GM04503 (cell line): ENCODE measurements around the gene MIXL1.
"Not testable (repeated sequence)": the region's sequence is repeated elsewhere in the genome, so short reads cannot be mapped to it uniquely, and the experiment has no call there.

Experiments
- DNase-seq: peaks from one replicate; pipeline ENCODE4 v3.0.0-alpha.2; 2012; ENCODE audit warnings: low read depth

The MIXL1 gene

DNA sequence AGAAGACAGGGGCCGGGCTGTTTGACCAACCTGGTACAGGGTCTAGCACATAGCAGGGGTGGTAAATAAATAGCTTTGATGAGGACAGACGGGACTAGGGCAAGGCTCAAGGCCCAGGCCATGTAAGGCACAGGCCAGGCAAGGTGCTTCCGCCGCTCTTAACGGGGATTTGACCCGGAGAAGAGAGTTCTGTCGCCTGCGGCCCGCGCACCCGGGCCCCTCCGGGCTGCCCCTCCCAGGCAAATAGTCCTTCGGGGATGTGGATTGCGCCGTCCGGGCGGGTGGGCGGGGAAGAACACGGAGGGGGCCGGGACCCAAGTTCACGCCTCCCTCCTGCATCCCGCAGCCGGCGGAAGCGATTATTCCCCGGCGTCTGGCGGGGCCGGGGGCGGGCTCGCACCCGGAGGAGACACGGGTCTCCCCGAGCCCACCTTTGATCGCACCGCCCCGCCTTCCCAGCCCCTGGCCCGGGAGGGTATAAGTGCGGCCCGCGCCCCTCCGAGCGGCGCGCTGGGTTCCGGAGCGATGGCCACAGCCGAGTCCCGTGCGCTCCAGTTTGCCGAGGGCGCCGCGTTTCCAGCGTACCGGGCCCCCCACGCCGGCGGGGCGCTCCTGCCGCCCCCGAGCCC is at the start of gene MIXL1:
MIXL1 (plus strand) TSS at position 508 of the 629 bp plus-strand sequence; CDS start at position 526, 18 bp downstream.
- DNase-seq, result no peak

DNA sequence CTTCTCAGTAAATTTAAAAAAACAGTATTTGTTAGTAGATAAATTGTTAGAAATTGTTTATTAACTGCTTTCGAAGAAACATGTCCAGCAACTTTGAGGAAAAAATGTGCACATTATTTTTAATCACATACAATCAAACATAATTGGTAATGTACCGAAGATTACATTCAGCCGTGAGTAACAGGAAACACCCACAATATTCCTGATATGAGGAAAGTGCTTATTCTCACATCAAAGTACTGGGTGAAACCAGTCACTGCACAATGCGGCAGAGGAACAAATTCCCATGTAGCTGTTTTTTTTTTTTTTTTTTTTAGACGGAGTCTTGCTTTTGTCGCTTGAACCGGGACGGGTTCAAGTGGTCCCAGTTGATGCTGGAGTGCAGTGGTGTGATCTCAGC is 46.6 kb upstream of the MIXL1 start:
- no peak for DNase-seq

DNA sequence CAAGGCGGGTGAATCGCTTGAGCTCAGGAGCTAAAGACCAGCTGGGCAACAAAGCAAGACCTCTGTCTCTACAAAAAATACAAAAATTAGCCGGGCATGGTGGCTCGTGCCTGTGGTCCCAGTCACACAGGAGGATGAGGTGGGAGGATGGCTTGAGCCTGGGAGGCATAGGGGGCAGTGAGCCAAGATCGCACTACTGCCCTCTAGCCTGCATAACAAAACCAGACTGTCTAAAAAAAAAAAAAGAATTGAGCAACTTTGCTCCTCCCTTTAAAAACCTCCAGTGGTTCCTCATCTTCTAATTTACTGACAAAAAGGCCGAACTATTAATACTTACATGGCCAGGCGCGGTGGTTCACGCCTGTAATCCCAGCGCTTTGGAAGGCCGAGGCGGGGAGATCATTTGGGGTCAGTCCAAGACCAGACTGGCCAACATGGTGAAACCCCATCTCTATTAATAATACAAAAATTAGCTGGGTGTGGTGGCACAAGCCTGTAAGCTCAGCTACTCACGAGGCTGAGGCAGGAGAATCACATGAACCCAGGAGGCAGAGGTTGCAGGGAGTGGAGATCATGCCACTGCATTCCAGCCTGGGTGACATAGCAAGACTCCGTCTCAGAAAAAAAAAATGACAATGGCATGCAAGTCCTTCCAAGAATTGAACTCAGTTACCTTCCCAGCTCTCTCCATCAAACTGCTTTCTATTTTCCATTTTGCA is 41.3 kb upstream of the MIXL1 start:
- DNase-seq, result no peak

DNA sequence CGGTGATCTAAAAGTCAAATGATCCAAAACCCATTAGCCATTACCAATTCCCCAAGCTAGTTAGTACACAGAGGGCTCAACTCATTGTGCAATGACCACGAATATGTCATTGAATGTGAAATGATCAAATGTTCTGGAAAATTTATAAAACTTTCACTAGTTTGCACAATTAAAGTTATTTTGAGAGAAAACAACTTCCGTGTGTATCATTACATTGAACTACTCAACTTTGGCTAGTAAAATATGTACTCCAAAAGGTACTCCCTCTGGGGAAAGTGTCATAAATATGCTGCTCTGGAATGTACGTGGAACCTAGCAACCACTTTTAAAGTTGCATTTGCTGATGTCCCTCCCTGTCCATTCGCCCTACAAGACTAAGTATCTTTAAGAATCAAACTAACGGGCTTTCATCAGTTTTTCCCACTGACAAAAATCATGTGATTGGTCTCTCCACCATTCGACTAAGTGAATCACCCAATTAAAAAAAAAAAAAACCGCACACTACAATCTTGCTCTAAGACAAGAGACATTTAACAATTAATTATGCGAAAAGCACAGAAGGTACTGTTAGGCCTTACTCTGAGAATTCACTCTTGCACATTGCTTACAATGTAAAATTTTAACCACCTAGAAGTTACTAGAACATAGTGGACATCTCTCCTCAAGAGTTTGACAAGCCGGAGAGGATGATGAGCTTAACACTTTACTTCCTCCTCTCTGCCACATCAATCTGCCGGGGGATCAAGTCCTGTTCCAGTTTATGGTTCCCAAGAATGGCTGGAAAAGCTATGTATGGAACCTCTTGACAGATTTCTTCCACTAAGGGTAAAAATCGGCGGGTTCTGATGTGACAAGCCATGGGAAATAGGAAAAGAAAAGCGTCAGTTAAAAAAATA is 38.1 kb upstream of the MIXL1 start:
- no peak for DNase-seq

DNA sequence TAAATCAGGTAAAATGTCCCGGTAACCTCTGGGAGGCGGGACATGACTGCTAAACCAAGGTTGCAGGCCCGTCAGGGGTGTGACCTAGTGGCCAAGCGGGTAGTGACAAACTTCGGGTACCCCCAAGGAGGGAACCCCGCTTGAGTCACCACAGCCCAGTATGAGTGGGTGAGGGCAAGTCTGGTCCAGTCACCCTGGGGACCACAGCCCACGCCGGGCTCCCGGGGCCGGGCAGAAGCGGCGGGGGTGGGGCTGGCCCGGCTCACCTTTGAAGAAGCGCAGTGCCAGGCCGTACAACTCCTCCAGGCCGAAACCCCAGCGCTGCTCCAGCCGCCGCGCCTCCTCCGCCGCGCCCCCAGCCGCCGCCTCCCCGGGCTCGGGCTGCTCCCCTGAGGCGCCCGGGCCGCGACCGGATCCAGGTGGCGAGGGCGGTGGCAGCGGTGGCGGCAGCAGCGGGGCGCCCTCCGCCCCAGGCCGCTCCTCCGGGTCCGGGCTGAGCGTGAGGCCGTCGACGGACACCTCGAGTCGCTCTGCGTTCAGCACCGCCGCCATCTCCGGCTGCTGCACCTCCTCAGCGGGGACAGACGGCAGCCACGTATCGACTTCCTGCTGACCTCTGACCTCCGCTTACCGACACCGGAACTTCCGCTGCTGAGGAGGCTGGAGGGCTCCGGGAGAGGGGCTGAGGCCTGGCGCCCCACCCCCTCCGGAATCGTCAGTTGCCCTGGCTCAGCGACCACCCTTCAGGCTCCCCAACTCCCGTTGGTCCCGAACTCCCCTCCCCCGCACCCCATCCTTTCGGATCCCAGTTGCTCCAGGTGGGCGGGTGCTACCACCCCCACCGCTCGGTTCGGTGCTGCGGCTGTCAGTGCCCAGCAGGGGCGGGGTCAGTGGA is 37.1 kb upstream of the MIXL1 start, which contains the start of gene ACBD3:
ACBD3 (minus strand) TSS at position 618 of the 895 bp plus-strand sequence; CDS start at position 552, 66 bp downstream.
- no peak for DNase-seq

- DNase-seq, result no peak
These were observed 36.5 kb upstream of the MIXL1 start for GRCh38 chr1:226187019-226187322.

- DNase-seq, result no peak
These were observed 36.1 kb upstream of the MIXL1 start for GRCh38 chr1:226187380-226187779.

GRCh38 chr1:226195144-226195543 is 28.3 kb upstream of the MIXL1 start:
- no peak for DNase-seq

- DNase-seq, result no peak
These were observed 23.5 kb upstream of the MIXL1 start for GRCh38 chr1:226199971-226200370.

GRCh38 chr1:226201029-226201593 is 22.4 kb upstream of the MIXL1 start:
- no peak for DNase-seq

GRCh38 chr1:226202246-226202645 is 21.2 kb upstream of the MIXL1 start:
- no peak for DNase-seq

DNA sequence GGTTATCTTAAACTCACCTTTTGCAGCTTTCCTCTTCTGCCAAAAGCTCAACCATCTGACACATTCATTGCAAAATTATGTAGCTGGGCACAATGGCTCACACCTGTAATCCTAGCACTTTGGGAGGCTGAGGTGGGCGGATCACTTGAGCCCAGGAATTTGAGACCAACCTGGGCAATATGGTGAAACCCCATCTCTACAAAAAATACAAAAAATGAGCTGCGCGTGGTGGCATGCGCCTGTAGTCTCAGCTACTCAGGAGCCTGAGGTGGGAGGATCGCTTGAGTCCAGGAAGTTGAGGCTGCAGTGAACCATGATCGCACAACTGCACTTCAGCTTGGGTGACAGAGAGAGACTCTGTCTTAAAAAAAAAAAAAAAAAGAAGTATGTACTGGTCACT is 20.8 kb upstream of the MIXL1 start:
- not testable (repeated sequence) for DNase-seq

- DNase-seq, result no peak
These were observed 20.2 kb upstream of the MIXL1 start for GRCh38 chr1:226203240-226203639.

DNA sequence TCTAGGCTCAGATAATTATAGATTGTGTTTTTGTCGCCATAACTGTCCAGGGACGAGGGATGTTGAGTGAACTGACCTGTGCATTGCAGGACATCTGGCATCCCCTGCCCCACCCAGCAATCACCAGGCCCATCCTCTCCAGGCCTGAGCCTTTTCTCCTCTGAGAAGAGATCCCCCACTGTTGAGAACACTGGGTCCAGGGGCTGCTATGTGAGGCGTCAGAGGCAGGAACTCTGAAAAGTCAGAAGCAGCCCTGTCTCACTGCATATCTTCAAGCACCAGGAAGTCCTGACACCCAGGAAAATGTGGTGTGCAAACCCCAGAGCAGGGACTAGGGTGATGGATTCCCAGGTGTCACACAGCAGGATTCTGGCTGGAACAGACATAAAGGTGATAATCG is 19.8 kb upstream of the MIXL1 start:
- no peak for DNase-seq

DNA sequence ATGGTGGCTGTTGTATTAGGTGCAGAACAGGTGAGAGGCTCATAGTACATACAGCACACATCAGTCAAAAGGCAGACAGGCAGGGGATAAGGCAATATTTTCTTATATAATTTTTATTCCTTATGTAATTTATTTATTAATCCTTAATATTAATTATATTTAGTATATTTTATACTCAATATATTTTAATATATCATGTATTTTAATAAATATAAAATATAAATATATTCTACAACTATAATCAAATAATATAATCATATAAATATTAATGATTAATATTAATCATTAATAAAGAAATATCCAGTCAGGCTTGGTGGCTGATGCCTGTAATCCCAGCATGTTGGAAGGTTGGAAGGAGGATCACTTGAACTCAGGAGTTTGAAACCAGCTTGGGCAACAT is 19.3 kb upstream of the MIXL1 start:
- no peak for DNase-seq

DNA sequence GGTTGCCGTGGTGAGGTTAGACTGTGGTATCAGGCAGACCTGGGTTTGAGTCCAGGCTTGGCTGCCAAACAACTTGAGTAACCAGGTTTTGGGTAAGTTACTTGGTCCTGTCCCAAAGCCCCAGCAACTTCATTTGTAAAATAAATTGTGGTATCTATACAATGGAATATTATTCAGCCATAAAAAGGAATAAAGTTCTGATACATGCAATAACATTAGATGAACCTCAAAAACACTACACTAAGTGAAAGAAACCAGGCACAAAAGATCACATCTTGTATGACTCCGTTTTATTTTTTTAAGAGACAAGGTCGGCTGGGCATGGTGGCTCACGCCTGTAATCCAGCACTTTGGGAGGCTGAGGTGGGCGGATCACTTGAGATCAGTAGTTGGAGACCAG is 16.4 kb upstream of the MIXL1 start:
- DNase-seq, result no peak

DNA sequence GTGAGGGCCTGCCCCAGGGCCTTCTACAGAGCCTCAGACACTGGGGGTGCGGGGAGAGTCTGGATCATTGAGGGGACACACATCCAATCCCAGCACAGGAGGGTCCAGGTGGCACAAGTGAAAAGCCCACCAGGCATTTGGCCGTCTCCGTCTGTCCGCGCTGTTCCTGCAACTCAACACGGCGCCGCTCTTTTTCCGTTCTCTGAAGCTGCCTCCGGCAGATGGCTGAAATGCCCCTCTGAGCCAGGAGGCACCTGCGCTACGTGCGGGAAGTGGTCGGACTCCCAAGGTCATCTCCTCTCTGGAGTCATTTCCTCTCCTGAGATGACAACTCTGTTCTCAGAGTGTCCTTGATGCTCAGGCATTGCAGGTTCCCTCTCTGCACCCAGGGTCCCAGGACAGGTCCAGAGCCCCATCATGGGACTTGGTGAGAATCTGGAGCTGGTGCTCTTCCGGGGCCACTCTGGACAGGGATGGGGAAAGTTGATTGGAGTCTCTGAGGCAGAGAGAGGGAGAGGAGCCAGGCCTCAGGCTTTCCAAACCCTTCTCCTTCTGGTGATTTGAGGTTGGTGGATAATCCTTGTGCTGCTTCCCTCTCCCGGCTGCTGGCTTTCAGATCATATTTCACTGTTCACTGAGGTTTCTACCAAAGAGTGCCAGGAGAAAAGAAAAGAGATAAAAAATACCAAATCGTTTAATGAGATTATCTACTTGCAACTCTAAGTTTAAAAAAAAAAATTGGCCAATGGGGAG is 14.0 kb upstream of the MIXL1 start:
- DNase-seq, result no peak

DNA sequence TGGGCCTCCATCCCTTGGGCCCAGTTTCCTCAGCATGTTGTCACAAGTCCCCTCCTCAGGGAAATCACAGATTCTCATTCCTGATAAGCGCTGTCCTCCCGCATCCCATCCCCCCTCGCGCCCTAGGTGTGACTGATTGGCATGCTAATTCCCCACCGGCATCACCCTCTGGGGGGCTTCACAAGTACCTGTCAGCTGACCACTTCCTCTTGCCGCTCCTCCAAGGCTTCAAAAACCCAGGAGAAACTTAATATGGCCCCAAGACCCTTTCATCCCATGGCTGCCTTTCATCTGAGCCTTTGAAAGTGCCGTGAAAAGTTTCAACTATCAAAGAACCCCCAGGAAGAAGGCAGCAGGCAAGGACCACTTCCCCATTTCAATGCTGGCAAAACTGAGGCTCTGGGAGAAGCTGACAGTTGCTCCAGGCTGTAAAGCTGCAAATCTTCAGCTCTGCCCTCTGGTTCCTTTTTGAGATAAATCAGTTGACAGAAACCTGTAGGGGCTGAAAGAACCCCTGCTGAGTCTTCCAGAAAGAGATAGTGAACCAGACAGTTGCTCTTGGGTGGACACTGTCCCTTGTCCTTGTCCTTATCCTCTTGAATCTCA is 12.8 kb upstream of the MIXL1 start:
- no peak for DNase-seq

DNA sequence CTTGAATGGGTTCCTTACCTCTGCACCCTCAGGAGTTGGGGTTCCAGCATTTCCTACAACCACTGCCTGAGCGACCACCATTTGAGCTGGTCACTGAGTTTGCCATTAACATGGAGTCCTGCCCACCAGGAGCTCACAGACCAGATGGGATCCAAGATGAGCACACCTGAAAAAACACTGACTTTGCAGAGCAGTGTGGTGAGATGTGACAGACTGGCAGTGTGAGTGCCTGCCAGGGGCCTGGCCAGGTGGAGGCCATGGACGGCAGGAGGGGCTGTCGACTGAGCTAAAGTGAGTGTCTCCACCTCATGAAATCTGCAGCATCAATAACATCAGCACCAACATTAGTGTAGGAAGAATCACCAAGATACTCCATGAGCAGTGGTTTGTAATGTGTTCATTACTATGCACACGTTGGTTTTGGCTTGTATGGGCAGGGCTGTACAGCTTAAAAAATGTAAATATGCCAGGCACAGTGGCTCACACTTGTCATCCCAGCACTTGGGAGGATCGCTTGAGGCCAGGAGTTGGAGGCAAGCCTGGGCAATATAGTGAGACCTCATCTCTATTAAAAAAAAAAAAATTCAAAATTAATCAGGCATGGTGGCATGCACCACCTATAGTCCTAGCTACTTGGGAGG is 12.2 kb upstream of the MIXL1 start:
- no peak for DNase-seq

GRCh38 chr1:226212545-226212944 is 10.9 kb upstream of the MIXL1 start:
- no peak for DNase-seq
